CD4-positive, alpha-beta T cell treated with Interleukin-17A for 4 hours (primary cell): ENCODE data around the gene CENPL.
A peak's percentile ranks its signal among the peaks of the same experiment; 100 is the strongest.
"Not testable (repeated sequence)": the region's sequence is repeated elsewhere in the genome, so short reads cannot be mapped to it uniquely, and the experiment has no call there.

Source experiments
- DNase-seq: peaks from one replicate; pipeline ENCODE4 v3.0.0-alpha.2; 2020; ENCODE audit warnings: mixed read lengths

CENPL gene, protein sequence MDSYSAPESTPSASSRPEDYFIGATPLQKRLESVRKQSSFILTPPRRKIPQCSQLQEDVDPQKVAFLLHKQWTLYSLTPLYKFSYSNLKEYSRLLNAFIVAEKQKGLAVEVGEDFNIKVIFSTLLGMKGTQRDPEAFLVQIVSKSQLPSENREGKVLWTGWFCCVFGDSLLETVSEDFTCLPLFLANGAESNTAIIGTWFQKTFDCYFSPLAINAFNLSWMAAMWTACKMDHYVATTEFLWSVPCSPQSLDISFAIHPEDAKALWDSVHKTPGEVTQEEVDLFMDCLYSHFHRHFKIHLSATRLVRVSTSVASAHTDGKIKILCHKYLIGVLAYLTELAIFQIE

DNA sequence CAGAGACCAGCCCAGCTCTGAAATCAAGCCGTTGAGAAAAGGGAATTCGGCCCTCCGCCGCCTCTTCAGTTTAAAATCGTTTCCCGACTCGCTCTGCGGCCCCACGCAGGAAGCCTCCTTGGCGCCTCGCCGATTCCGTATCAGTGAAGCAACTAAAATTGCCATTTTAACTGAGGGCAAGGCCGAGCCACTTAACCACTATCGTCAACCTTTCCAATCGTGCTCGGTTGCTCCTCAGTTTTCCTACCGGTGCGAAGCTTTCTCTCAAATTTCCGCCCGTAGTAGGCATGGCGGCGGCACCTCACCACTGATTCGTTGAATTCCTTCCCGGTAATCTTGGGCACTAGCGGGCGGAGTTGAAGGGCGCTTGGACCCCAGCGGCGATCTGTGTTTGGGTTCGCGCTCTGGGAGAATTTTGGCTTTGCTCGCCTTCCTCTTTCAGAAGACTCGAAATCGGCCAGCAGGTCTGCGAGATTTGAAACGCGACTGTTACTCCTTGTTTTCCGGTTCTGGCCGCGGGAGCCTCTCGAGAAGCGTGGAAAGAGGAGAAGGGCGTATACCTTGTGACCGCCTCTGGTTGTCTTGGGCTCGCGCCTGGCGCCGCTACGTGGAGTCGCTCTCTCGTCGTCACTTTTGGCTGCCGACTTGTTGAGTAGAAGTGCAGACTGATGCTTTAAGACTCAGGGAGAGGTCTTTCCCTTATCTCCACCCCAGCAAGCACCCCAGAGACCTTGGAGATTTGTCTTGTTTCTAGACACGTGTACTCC, at the start of gene CENPL, which contains the start of gene DARS2:
Gene CENPL (minus strand): TSS at position 569 of the 767 bp plus-strand sequence. CDS start 13,584 bp downstream, outside the sequence.
Gene DARS2 (plus strand): TSS at position 359 of the 767 bp plus-strand sequence. CDS start 557 bp downstream, outside the sequence.
- peak; percentile 89 for DNase-seq

DNA sequence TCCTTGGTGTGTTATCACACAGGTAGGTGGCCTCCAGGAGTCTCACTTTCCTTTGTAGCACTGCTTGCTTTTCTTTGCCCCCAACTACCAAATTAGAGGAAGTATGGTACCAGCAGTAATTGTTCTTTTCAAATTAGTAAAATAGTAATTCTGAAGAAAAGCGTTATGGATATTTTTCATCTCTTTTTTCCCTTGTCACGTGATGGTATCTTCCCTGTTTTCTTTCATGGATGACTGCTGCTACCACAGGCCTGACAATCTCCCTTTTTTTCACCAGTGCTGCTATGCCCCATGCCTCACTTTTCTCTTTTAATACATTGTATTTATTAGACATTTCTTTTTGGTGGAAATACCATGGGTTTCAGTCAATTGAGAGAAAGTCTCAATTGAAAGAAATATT, 46.8 kb upstream of the CENPL start:
- DNase-seq: no peak

DNA sequence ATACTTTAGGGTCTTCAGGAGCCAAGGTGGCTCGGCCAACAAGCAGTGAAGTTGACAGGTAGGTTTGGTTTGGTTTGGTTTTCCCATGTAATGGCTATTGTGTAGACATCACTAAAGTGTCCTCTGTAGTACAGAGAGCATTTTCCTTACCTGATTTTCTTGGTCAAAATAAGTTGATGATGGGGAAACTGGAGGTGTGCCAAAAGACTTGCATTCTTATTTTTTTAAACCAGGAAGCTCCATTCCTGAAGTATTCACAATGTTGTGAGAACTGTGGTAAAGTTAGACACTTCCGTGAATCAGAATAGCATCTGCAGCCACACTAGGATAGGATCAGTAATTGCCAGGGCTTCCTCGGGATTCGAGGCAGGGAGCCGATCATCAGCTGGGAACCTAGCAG, 46.4 kb upstream of the CENPL start:
- no peak for DNase-seq

DNA sequence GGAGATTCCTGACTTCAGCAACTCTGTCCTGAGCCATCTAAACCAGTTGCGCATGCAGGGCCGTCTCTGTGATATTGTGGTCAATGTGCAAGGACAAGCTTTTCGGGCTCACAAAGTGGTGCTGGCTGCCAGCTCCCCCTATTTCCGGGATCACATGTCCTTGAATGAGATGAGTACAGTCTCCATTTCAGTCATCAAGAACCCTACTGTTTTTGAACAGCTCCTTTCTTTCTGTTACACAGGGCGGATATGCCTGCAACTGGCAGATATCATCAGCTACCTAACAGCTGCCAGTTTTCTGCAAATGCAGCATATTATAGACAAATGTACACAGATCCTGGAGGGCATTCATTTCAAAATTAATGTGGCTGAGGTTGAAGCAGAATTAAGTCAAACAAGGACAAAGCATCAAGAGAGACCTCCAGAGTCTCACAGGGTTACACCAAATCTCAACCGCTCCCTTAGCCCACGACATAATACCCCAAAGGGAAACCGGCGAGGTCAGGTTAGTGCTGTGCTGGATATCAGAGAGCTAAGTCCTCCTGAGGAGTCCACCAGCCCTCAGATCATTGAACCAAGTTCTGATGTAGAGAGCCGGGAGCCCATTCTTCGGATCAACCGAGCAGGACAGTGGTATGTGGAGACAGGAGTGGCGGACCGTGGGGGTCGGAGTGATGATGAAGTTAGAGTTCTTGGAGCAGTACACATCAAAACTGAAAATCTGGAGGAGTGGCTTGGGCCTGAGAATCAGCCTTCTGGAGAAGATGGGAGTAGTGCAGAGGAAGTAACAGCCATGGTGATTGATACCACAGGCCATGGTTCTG, 45.8 kb upstream of the CENPL start:
- DNase-seq: peak; percentile 42

DNA sequence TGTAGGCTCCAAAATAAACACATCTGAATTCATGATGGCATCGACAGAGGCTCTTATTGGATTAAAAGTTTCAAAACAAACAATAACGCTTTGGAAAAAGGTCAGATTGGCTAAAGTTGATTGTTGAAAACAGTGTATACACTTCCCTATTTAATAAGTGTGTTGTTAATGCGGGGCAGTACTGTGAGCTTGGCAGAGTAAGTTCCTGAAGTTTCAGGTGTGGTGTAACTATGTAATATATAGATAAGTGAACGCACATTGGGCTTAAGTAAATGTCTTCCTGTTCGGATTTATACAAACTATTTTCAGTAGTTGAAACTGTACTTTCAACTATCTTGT, 44.3 kb upstream of the CENPL start:
- DNase-seq: no peak

DNA sequence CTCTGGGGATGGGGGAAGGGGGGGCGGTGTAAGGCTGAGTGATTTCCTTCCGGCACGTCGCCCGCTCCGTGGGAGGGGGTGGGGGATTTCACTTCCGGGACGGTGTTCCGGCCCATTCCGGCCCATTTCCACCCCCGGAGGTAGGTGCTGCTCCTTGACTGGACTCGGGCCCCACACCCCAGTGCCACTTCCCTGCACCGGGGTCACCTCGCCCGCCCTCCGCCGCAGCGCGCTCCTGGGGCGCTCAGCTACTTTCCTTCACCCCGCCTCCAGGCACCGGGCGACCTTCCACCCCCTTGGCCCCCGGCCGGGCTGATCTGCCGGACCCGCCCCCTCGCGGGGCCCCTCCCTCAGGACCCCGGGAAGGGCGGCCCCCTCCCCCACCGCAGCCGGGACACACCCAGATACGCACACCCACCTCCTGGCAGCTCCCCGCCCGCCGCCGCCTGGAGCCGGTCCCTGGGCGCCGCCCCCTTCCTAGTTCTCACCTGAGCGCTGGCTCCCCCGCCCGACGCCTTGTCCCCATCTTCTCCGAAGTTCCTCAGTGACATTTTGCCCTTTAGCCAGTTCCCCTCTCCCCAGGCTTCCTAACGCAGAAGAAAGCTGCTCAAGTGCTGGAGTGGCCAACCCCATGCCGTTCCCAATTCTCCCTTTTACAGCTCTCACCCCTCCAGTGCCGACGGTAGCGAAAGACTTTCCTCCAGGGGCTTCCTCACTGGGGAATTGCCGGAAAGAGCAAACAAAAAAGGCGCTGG, 43.8 kb upstream of the CENPL start, which contains the start of gene ZBTB37:
Gene ZBTB37 (plus strand): TSS at position 115 of the 755 bp plus-strand sequence. CDS start 1,846 bp downstream, outside the sequence.
- peak; percentile 98 for DNase-seq

DNA sequence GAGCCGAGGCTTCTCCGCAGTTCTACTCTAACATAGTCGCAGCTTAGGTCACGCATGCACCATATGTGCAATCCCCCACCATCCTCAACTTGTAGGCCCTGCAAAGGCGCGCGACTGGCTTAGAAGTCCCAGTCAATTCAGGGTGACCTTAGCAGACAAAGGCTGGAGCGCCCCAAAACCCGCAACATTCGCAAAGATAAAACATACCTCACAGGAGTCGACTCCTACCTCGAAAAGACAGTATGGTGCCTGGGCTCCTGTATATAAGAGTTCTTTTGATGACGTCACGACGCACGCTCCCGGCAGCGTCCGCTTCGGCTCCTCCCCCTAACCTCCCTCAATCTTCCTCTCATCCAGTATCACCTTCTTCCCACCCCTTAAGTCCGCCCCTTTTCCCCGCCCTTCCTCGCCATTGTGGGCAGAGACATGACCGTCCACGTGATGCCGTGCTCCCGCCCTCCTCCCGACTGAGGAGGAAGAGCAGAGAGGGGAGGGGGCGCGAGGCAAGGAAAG, 43.1 kb upstream of the CENPL start, which contains the start of gene GAS5:
Gene GAS5 (minus strand): TSS at position 237 of the 513 bp plus-strand sequence.
- DNase-seq: peak; percentile 100

DNA sequence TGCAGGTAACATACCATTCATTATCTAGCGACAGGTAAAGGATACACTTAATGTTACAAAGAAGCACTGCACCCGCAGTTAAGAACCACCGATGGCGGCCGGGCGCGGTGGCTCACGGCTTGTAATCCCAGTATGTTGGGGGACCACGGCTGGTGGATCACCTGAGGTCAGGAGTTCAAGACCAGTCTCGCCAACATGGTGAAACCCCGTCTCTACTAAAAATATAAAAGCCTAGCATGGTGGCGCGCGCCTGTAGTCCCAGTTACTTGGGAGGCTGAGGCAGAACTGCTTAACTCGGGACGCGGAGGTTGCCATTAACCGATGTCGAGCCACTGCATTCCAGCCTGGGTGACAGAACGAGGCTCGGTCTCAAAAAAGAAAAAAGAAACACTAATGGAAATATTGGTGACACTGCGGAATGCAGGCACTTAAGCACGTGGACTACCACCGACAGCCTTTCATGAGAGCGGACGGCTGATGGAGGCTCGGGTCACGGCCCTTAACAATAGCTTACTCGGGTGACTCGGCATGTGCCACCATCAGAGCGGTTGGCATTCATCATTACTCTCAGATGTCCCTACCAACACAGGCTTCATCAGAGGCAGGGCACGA, 42.6 kb upstream of the CENPL start:
- peak; percentile 21 for DNase-seq

DNA sequence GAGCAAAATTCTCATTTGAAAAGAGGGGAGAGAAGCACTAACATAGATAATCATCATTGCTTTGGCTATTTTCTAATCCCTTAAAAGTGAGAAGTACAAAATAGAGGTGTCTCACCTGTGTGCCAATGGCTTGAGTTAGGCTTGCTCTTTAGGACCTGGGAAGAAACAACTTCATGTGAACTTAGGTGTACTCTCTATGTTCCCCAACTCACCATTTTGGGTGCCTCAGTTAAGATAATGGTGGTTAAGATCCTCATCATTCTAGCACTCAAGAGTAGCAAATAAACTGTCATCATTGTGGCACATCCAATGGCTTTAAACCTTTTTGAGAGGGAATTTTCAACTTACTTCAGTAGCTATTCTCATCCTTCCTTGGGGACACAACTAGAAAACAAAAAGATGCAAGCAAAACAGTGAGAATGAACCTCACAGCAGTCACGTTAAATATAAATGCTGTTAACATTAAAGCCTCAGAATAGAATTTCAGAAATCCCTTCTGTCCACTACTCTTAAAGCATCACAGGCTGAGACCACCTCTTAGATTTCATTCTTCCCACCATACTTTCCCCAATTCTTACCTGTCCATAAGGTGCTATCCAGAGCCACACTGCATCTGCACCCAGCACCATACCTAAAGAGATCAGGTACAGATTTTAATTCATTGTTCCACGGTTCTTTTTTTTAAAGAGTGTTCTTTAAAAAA, 41.9 kb upstream of the CENPL start:
- no peak for DNase-seq

DNA sequence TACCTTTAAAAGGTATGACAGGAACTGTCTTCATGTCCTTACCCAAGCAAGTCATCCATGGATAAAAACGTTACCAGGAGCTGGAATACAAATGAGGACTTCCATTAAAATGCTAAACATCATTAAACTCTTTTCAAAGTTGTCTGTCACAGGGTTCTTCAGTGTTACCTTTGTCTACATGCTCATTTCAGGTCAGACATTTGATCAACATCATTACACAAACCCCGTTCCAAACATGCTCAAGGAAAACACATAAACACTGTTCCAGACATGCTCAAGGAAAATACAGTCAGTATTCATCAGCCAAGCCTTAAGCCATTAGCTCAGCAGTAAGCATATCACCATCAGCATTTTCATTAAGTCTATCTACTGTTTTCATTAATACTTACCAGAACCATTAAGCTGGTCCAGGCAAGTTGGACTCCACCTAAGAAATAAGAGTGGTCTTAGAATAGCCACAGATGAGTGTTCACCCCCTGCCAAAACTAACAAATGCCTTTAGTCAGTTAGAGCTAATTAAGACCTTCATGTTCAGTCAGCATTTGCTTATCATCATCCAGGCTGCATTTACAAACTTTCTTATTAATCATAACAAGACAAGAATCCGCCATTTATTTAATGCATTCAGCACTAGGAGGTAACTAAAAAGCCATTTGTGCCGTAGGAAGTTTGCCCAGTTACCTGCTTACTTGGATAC, 40.9 kb upstream of the CENPL start:
- no peak for DNase-seq

DNA sequence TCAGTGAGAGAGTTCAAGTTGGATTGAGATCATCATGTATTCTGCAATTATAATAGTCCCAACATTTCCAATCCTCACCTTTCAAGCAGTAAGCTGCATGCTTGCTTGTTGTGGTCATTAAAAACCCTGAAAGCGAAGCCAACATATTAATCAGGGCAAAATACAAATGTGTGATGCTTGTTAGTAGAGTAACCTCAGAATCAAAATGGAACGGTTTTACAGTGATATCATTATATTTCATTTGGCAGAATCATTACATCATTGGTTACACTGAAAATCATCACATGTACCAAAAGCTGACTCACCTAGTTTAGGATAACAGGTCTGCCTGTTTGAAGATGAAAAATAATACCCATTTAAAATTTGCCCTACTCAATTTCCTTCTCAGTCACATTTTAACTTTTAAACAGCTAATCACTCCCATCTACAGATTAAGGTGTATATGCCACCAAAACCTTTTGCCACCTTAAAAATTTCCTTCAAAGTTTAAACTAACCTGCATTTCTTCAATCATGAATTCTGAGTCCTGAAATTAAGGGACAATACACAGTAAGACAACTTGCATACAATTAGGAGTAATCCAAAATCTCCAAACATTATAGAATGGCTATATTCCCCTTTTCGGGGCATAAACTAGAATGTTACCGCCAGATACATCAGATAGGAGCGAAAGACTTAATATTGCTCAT, 39.6 kb upstream of the CENPL start:
- no peak for DNase-seq

DNA sequence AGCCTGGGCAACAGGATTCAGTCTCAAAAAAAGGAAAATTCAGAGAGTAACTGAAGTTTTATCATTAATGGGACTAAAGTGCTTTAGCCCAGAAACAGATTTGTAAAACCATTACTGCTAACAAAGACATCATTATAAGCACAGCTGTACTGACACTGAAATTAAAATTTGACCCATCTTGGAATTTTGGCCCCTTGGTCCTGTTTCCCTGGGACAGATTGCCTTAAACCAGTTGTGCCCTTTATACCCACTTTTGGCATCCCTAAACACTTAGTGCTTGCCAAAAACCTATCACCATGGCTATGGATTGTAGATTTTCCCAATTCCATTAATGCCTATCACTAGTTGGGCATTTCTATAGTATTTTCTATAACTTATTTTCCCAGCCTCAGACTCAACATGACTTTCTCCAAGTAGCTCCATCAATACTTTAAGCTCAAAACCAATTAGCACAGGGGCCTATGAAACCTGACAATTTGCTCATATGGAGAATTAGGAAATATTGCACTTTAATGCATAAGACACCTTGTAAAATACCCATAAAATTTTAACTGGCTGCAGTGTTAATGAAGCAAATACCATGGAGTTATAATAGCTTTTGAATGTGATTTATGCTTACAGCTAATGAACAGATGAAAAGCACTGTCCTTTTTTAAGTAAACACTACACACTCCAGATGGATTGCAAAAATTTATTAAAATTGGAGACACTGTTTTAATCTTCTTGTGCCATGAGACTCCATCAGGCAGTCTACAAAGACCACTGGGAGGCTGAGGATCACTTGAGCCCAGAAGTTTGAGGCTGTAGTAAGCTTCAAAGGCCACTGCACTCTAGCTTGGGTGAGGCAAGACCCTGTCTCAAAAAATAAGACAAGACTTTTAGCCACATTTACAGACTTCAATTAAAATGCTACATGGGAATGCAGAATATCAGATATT, 38.8 kb upstream of the CENPL start:
- DNase-seq: no peak

DNA sequence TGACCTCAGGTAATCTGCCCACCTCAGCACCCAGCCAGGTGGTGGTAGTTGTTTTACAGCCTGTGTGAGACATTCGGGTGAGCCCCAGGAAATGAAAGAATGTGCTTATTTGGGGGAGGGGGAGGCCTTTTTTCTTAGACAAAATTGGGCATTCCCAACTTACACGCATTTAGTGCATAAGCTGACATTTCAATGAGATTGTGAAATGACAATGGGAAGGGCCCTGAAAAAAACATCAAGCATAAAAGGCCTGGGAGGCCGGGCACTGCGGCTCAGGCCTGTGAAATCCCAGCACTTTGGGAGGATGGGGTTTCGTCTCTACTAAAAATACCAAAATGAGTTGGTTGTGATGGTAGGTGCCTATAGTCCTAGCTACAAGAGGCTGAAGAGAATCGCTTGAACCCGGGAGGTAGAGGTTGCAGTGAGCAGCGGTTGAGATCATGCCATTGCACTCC, 38.1 kb upstream of the CENPL start:
- no peak for DNase-seq

DNA sequence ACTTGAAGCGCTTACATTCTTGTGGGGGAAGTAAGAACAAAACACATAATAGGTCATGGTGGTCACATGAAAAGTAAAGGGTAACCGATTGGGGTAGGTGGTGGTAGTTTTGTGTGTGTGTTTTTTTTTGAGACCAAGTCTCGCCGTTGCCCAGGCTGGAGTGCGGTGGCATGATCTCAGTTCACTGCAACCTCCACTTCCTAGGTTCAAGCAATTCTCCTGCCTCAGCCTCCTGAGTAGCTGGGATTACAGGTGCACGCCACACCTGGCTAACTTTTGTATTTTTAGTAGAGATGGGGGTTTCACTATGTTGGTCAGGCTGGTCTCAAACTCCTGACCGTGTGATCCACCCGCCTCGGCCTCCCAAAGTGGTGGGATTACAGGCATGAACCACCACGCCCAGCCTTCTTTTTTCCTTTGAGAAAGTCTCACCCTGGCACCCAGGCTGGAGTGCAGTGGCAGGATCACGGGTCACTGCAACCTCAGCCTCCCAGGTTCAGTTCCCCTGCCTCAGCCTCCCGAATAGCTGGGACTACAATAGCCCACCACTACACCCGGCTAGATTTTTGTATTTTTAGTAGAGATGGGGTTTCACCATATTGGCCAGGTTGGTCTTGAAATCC, 37.6 kb upstream of the CENPL start:
- DNase-seq: not testable (repeated sequence)

DNA sequence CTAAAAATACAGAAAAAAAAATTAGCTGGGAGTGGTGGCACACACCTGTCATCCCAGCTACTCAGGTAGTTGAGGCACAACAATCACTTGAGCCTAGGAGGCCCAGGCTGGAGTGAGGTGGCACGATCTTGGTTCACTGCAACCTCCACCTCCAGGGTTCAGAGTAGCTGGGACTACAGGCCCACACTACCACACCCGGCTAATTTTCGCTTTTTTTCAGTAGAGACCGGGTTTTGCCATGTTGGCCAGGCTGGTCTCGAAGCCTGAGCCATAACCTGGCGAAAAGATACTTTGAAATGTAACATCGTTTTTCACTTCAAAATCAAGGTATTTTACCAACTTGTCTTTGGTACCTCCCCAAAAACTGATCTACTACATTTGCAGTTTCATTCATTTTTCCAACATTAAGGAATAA, 37.1 kb upstream of the CENPL start:
- DNase-seq: no peak

DNA sequence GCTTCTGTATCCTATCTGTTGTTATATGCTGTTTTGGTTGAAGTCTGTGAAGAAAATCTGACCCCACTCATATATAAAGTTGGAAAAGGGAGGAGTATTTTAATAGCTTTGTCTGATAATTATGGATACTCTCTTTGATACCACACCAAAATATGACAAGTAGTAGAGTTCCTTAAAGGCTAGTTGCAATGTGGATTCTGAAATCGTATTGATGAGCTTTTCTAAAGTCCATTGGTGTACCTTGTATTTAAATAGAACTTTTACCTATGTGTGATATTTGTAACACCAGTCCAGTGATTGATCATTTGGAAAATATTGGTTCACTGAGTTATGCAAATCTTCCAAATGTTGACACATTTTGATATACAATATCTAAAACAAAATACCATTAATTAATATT, 35.4 kb upstream of the CENPL start:
- no peak for DNase-seq

DNA sequence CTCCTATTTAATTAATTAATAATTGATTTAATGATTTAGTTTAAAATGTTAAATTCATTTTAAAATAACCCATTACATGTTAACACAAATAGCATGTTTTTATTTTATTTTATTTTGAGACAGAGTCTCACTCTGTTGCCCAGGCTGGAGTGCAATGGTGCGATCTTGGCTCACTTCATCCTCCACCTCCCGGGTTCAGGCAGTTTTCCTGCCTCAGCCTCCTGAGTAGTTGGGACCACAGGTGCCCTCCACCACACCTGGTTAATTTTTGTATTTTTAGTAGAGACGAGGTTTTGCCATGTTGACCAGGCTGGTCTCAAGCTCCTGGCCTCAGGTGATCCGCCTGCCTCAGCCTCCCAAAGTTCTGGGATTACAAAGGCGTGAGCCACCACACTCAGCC, 34.9 kb upstream of the CENPL start:
- not testable (repeated sequence) for DNase-seq
